Measurements from ENCODE around the gene AFG1L.

DNA sequence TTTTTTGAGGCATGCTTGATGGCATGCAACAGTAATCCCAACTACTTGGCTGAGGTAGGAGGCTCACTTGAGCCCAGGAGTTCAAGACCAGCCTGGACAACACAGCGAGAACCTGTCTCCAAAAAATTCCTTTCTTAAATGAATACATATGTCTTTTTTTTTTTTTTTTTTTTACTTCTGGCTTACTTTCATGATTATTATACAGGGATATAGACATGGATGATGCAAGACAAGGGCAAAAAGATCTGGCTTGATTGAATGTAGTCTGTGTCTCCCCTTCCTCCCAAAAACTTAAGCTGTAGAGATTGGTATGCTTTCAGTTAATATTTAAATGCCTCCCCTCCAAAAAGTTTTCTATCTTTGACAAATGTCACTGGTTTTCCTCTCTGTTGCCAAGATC is 41.6 kb upstream of the AFG1L start:
- no peak for TF ChIP-seq FOXP2 (optimal IDR thresholded peaks at IDR 0.05; ENCODE audit: borderline replicate concordance, extremely low read depth, extremely low read length, insufficient read depth)
- TF ChIP-seq, protein P1, sequence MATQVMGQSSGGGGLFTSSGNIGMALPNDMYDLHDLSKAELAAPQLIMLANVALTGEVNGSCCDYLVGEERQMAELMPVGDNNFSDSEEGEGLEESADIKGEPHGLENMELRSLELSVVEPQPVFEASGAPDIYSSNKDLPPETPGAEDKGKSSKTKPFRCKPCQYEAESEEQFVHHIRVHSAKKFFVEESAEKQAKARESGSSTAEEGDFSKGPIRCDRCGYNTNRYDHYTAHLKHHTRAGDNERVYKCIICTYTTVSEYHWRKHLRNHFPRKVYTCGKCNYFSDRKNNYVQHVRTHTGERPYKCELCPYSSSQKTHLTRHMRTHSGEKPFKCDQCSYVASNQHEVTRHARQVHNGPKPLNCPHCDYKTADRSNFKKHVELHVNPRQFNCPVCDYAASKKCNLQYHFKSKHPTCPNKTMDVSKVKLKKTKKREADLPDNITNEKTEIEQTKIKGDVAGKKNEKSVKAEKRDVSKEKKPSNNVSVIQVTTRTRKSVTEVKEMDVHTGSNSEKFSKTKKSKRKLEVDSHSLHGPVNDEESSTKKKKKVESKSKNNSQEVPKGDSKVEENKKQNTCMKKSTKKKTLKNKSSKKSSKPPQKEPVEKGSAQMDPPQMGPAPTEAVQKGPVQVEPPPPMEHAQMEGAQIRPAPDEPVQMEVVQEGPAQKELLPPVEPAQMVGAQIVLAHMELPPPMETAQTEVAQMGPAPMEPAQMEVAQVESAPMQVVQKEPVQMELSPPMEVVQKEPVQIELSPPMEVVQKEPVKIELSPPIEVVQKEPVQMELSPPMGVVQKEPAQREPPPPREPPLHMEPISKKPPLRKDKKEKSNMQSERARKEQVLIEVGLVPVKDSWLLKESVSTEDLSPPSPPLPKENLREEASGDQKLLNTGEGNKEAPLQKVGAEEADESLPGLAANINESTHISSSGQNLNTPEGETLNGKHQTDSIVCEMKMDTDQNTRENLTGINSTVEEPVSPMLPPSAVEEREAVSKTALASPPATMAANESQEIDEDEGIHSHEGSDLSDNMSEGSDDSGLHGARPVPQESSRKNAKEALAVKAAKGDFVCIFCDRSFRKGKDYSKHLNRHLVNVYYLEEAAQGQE (IDR thresholded peaks at IDR 0.05; ENCODE audit: insufficient read depth in 1 of 2, low read depth in 2 of 2, low read length in 2 of 2) = no peak

Measured in PFSK-1 (cell line).